Esophagus muscularis mucosa (tissue), 4 donors: Measurements from ENCODE around the gene RNF213. TPM values are rescaled to one million over a fixed set of nuclear protein-coding genes. Genes with fewer than 3 reads are reported as not detected.

ENCODE experiments used
- DNase-seq: peaks from one replicate; pipeline ENCODE4 v3.0.0-alpha.2; 2017; ENCODE audit errors: extremely low spot score
- H3K27ac ChIP-seq, 4 donors: fragments of 200-600 bp; sonication (generic); replicated peaks in 1 of 4; 1 replicate in 3 of 4; 2 replicates in 1 of 4; pipeline ENCODE4 v1.5.1; 2016 to 2019; ENCODE audit warnings: mild to moderate bottlenecking in 1 of 4
- H3K27me3 ChIP-seq, 4 donors: fragments of 200-600 bp; sonication (generic); one replicate each; pipeline versions ENCODE4 v1.5.1 to v1.6.0; 2016 to 2019
- H3K36me3 ChIP-seq, 4 donors: fragments of 200-600 bp; sonication (generic); one replicate each; pipeline ENCODE4 v1.5.1; 2016 to 2019
- H3K4me1 ChIP-seq, 4 donors: fragments of 200-600 bp; sonication (generic); one replicate each; pipeline ENCODE4 v1.5.1; 2016 to 2019
- H3K4me3 ChIP-seq, 4 donors: fragments of 200-600 bp; sonication (generic); 1 replicate in 2 of 4; 2 replicates in 2 of 4; pipeline ENCODE4 v1.5.1; 2016 to 2019; ENCODE audit warnings: mild to moderate bottlenecking in 4 of 4, moderate library complexity in 1 of 4
- H3K9me3 ChIP-seq, 4 donors: fragments of 200-600 bp; sonication (generic); 1 replicate in 3 of 4; 2 replicates in 1 of 4; pipeline ENCODE4 v1.5.1; 2016 to 2019
- CTCF ChIP-seq, 3 experiments: fragments of 200-600 bp in 2 of 3; fragments of 450-650 bp in 1 of 3; sonication (generic) in 2 of 3; IDR thresholded peaks; one replicate each; pipeline ENCODE4 v1.5.1; 2017 to 2019; ENCODE audit warnings: antibody characterized with exemption in 3 of 3, mild to moderate bottlenecking in 2 of 3, moderate library complexity in 1 of 3
- EP300 ChIP-seq: sonication (generic); formaldehyde crosslinking; IDR thresholded peaks from one replicate; pipeline ENCODE4 v1.6.1; 2017; ENCODE audit warnings: antibody characterized with exemption
- POLR2A ChIP-seq: fragments of 450-650 bp; IDR thresholded peaks from one replicate; pipeline ENCODE4 v1.6.1; 2017; ENCODE audit warnings: antibody characterized with exemption, moderate library complexity, mild to moderate bottlenecking, low read depth
- POLR2AphosphoS5 ChIP-seq, 2 donors: sonication (generic); formaldehyde crosslinking; IDR thresholded peaks; one replicate each; pipeline ENCODE4 v1.6.1; 2017; ENCODE audit warnings: antibody characterized with exemption in 2 of 2
- WGBS: methylation state at CpG from one replicate; pipeline ENCODE4 v1.1.5; 2018; 5-methylcytosine and 5-hydroxymethylcytosine counted together
- intact Hi-C: fragments of 100-400 bp; cut with DNase I; formaldehyde crosslinking; loops from one replicate; pipeline ENCODE4 v1.15.1; 2023
- total RNA-seq, 4 donors: library from RNA; depleted of rRNA; stranded (reverse); fragments of >200 nt; gene quantifications; one replicate each; pipeline versions ENCODE4 v1.1.0 to v1.2.1, GENCODE V29; 2016

RNF213 gene
- total RNA-seq, 4 donors from 2014 or later: 55.8 to 85.7 (median 75.9) TPM

- Histone ChIP-seq H3K27me3 (no peaks in the 10 kb centered on the region), H3K4me3 (no peak overlapping the region), H3K36me3 (peaks cover 4 to 44% (median 18%) of the 10 kb centered on the region in 4 donors), H3K9me3 (no peaks in the 10 kb centered on the region), H3K27ac (no peak overlapping the region), H3K4me1 (peaks cover 15 to 46% (median 44%) of the 10 kb centered on the region in 4 donors)
- intact Hi-C loops: no loop called here
- 89% methylated on average over 18 of the region's 18 CpGs for WGBS
- no peak for TF ChIP-seq POLR2AphosphoS5 (IDR thresholded peaks at IDR 0.05)
- TF ChIP-seq POLR2A: no peak
- no peak for TF ChIP-seq EP300
- no peak for TF ChIP-seq CTCF (IDR thresholded peaks at IDR 0.05)
- no peak for DNase-seq
These were observed 37.4 kb upstream of the RNF213 start for GRCh38 chr17:80223142-80223815.

- WGBS: 80% methylated on average over 11 of the region's 11 CpGs
- no peak overlapping the region for H3K27ac ChIP-seq
- H3K9me3 ChIP-seq: no peaks in the 10 kb centered on the region
- intact Hi-C loops: no loop called here
- no peak overlapping the region for H3K4me3 ChIP-seq
- TF ChIP-seq EP300: no peak
- TF ChIP-seq POLR2AphosphoS5 (IDR thresholded peaks at IDR 0.05): no peak
- TF ChIP-seq POLR2A: no peak
- TF ChIP-seq CTCF (IDR thresholded peaks at IDR 0.05): no peak
- H3K4me1 ChIP-seq: peaks cover 15 to 39% (median 38%) of the 10 kb centered on the region in 4 donors
- H3K27me3 ChIP-seq: no peaks in the 10 kb centered on the region
- peaks cover 5 to 51% (median 22%) of the 10 kb centered on the region in 4 donors for H3K36me3 ChIP-seq
- DNase-seq: no peak
These were observed 36.7 kb upstream of the RNF213 start for GRCh38 chr17:80223838-80224497.

GRCh38 chr17:80224683-80225082 lies 36.0 kb upstream of the RNF213 start:
- intact Hi-C loops: no loop called here
- 96% methylated on average over 6 of the region's 6 CpGs for WGBS
- no peak overlapping the region for H3K27ac ChIP-seq

GRCh38 chr17:80225230-80225629 lies 35.4 kb upstream of the RNF213 start:
- H3K36me3 ChIP-seq: peaks cover 8 to 63% (median 26%) of the 10 kb centered on the region in 4 donors
- no peaks in the 10 kb centered on the region for H3K9me3 ChIP-seq
- DNase-seq: no peak
- intact Hi-C loops: no loop called here
- H3K4me3 ChIP-seq: no peak overlapping the region
- 85% methylated on average over 6 of the region's 6 CpGs for WGBS
- no peak overlapping the region for H3K27ac ChIP-seq
- no peaks in the 10 kb centered on the region for H3K27me3 ChIP-seq
- H3K4me1 ChIP-seq: peaks cover 8 to 29% (median 29%) of the 10 kb centered on the region in 4 donors
- TF ChIP-seq POLR2AphosphoS5 (IDR thresholded peaks at IDR 0.05) (no peak), POLR2A (no peak), CTCF (IDR thresholded peaks at IDR 0.05) (no peak)

More at GRCh38 chr17:80224683-80225082, 36.0 kb upstream of the RNF213 start:
- H3K27me3 ChIP-seq: no peaks in the 10 kb centered on the region
- H3K4me3 ChIP-seq: no peak overlapping the region
- TF ChIP-seq POLR2AphosphoS5 (IDR thresholded peaks at IDR 0.05): no peak
- TF ChIP-seq CTCF (IDR thresholded peaks at IDR 0.05): no peak
- TF ChIP-seq POLR2A: no peak
- no peak for TF ChIP-seq EP300
- H3K4me1 ChIP-seq: peaks cover 8 to 32% (median 31%) of the 10 kb centered on the region in 4 donors
- H3K9me3 ChIP-seq: no peaks in the 10 kb centered on the region
- H3K36me3 ChIP-seq: peaks cover 5 to 58% (median 24%) of the 10 kb centered on the region in 4 donors
- no peak for DNase-seq
